ENCODE data around the gene GRIN3B.

The GRIN3B gene

DNA sequence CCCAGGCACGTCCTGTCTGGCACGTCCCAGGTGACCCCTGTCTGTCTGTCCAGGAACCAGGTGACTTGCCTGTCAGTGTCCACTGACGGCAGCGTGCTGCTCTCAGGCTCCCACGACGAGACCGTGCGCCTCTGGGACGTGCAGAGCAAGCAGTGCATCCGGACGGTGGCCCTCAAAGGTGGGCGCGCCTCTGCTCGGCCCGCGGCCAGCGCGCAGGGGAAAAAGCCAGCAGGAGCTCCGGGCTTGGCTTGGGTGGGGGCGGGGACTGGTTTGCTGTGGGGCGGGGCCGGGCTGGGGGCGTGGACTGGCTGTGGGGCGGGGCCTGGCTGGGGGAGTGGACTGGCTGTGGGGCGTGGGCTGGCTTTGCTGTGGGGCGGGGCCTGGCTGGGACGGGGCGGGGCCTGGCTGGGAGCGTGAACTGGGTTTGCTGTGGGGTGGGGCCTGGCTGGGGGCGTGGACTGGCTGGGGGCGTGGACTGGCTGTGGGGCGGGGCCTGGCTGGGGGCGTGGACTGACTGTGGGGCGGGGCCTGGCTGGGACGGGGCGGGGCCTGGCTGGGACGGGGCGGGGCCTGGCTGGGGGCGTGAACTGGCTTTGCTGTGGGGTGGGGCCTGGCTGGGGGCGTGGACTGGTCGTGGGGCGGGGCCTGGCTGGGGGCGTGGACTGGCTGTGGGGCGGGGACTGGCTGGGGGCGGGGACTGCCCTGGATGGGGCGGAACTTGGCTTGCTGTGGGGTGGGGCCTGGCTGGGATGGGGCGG is 8.9 kb upstream of the GRIN3B start:
- DNase-seq = no peak

DNA sequence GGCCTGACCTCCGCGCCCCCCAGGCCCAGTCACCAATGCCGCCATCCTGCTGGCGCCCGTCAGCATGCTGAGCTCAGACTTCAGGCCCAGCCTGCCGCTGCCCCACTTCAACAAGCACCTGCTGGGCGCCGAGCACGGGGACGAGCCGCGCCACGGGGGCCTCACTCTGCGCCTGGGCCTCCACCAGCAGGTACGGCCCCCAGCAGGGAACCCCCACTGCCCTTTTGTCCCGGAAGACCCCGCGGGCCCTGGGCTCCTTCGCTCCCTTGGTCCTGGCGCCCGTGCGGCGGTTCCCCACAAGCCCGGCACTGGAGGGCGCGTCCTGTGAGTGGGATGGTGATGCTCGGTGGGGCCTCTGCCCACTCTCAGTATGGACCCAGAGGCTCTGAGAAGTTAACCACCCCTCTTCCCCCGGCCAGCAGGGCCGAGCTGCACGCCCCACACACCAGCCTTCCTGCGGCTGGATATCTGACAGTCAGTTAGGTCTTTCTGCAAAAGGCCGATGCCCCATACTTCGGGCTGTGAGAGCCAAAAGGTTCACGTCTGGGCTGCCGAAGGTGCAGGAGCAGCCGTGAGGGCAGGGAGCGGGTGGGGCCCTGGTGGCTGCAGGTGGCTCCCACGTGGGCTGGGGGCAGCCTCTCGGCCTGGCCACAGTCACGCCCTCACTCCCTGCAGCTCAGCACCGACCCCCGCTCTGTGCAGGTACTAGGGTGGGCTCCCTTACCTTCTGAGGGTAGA is 8.1 kb upstream of the GRIN3B start:
- DNase-seq = no peak

DNA sequence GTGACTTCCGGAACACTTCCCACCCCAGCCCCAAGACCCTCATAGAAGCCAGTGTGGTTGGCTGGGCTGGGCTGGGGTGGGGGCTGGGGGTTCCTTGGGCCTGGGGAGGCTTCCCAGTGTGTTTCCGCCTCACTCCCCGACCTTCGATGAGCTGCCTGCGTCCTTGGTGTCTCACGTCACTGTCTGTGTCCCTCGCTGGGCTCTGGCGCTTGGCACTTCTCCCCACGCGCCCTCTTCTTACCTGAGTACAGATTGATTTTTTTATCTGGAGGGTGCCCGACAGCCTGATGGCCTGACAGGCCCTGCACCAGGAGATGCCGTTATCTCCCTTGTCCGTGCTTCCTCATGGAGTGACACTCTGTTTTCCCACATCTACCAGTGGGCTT is 7.6 kb upstream of the GRIN3B start:
- no peak for DNase-seq

DNA sequence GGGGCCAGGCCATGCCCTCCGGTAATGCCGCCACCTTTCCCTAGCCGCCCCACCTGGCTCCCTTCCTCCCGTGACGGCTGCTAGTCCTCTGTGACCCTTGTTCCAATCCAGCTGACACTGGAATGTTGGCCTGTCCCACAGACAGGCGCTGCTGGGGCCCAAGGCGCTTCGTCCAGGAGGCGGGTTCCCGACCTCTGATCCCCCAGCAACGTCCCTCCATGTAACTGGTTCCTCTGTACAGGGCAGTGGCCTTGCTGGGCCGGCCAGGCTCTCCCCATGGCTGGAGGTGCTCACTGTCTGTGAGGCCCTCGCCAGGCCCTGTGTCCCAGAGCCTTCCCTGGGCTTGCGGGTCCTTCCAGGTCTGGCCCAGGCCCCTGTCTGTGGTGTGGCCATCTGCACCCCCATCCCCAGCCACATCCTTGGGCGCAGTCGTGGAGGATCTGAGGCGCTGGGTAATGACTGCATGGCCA is 6.8 kb upstream of the GRIN3B start:
- DNase-seq = no peak

DNA sequence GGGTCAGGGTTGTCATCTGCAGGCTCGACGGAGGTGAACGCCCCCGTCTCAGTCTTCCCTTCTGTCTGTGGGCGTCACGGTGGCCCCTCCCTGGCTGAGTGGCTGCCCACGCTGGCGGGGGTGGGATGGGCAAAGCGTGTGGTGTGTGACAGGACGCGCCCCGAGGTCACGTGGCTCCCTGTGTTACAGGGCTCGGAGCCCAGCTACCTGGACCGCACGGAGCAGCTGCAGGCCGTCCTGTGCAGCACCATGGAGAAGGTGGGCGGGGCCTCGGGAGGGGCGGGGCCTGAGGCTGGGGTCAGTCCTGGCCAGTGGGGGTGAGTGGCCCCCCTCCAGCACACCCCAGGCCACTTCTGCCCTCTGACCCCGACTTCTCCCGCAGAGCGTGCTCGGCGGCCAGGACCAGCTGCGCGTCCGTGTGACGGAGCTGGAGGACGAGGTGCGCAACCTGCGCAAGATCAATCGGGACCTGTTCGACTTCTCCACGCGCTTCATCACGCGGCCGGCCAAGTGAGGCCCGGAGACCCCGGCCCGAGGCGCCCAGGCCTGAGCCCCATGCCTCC is 6.3 kb upstream of the GRIN3B start:
- no peak for DNase-seq

DNA sequence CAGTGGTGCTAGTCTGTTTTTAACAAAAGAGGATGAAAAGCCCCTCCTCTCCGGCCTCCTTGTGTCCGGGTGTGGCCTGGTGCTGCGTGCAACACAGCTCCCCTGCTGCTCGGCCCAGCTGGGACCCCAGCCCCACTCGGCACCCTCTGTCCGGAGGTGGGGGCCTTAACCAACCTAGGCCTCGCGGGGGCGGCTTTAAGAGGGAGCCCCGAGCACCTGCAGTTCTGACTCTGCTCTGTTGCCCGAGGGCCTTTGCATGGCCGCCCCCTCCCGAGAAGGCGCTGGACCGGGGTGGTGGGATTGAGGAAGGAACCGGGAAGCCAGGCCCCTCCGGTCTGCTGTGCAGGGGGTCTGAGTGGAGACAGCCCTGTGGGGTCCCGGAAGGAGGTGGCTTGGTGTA is 5.7 kb upstream of the GRIN3B start:
- DNase-seq = no peak

DNA sequence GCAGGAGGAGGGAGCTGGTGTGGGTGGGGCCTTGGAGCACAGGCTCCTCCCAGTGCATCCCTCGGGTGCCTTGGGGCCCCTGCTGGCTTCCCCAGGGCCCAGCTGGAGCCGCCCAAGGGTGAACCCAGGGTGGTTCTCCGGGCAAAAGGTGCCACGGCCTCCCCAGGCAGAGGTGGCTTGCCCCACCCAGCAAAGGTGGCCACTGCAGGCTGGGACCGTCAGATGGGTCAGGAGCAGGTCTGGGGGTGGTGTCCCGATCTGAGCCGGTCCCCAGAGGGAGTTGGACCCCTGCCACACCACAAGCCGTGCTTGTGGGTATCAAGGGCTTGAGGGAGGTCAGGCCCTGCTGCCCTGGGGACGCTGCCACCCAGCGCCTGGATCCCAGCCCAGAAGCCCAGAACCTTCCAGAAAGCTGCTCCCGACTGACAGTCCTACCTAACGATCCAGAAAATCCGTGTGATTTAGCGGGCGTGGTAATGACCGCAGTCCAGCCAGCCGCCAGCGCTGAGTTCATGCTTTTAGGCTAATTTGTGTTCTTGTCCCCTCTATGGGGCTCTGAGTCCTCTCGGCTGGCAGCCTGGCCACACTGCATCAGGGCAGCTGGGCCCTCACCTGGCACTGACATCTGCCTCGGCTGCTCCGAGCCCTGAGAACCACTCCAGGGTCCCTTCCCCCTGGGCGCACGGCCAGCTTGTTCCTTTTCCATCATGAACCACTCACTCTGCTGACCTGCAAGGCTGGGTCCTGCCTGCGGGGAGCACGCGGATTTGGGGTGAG is 5.0 kb upstream of the GRIN3B start:
- peak; percentile 22 for DNase-seq

DNA sequence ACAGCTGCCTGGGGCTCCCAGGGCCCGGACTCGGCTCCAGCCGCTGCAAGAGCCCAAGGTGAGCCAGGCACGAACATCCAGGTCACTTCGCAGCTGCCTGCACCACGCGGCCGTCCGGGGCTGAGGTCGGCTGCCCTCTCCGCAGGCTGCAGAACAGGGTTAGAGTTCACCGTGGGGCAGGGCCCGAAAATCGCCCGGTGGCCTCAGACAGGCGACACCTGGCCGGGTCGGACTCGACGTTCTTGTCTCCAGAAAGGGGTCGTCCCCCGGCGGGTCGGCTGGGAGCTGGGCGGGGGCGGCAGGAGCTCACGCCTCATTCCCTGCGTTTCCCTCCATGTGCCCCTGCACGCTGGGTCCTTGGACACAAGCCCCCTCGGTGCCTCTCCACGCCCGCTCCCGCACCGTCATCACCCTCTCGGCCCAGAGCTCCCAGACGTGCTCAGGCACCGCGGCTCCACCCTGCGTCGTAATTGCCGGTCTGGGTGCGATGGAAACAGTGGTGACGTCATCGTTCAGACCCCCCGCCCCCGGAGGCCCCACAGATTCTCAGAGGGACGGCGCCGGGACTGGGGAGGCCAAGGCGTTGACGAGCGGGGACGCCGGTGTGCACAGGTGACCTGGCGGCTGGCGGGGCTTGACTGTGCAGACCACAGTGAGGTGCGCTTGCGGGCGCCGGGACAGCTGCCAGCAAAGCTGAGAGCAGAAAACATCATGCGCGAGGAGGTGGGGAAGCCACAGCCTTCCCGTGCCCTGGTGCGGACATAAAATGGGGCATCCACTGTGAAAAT is 4.0 kb upstream of the GRIN3B start:
- DNase-seq = peak; percentile 51

DNA sequence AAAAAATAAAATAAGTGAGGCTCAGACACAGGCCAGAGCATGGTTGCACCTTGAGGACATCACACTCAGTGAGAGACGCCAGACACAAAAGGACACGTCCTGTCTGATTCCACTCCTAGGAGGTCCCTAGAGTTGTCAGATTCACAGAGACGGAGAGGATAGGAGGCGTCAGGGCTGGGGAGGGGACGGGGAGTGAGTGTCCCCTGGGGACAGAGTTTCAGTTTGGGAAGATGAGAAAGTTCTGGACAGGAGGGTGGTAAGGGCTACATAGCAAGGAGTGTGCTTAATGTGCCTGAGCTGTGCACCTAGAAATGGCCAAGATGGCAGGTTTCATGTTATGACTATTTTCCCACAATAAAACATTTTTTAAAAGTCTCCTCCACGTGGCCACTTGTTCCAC is 2.2 kb upstream of the GRIN3B start:
- no peak for DNase-seq

DNA sequence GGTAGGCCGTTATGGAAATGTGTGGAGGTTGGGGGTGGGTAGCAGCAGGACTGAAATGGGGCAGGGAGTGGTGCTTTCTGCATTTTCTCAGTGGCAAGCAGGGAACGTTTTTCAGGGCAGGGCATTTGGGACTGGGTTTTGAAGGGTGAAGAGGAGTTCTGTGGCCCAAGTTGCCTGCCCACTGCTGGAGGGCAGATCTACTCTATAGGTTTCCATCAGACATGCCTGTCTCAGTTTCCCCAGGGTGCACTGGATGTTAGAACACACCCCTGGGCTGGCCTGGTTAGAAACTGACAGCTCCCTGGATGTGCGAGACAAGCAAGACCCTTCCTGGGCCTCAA is 870 bp upstream of the GRIN3B start:
- DNase-seq = no peak

DNA sequence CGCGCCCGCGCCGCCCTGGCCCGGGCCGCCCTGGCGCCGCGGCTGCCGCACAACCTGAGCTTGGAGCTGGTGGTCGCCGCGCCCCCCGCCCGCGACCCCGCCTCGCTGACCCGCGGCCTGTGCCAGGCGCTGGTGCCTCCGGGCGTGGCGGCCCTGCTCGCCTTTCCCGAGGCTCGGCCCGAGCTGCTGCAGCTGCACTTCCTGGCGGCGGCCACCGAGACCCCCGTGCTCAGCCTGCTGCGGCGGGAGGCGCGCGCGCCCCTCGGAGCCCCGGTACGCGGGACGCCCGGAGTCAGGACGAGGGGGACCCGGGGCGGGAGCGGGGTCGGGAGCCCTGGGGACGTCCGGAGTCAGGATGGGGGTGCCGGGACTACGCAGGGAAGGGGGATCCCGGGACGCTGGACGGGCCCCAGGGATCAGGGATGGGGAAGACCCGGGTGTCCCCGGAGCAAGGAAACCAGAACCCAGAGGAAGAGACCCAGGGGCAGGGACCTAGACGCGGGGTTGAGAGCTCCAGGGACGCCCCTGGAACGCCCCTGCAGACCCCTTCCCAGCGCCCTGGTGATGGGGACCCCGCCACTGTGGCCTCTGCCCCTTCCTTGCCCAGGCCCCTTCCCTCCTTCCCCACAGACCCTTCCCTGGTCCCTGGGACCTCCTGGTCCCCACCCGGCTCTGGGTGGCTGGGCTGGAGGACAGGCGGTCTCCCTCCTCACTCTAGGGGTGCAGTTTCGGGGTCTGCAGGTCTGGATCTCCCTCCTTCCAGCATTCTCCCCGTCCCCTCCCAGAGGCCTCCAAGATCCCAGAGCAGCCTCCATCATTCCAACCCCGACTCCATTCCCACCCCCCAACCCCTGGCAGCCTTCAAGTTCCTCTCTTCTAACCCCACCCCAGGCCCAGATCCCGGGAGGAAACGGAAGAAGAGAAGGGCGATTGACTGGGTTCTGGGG is 645 bp downstream of the GRIN3B start:
- DNase-seq = no peak

DNA sequence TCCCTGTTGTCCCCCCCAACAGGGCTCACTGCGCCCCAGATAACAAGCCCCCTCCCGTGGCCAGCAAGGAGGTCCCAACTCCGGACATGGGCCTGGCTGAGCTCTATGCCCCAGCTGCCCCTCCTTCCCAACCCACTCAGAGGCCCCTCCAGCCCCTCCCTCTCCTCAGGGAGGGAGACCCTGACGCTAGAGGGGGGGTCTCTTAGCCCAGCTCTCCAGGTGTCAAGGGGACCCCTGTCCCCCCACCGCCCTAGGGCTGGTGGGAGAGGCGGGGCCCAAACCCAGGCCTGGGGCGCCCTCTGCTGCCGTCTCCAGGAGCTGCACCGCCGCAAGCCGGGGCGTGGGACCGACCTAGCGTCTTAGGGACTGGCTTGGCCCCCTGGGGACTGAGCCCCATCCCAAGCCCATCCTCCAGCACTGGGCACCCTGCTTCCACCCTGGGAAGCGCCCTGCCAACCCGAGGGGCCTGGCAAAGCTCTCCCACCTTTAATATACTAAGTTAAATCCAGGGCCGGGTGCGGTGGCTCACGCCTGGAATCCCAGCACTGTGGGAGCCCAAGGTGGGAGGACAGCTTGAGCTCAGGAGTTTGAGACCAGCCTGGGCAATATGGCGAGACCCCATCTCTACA is 1.4 kb downstream of the GRIN3B start:
- DNase-seq = no peak

DNA sequence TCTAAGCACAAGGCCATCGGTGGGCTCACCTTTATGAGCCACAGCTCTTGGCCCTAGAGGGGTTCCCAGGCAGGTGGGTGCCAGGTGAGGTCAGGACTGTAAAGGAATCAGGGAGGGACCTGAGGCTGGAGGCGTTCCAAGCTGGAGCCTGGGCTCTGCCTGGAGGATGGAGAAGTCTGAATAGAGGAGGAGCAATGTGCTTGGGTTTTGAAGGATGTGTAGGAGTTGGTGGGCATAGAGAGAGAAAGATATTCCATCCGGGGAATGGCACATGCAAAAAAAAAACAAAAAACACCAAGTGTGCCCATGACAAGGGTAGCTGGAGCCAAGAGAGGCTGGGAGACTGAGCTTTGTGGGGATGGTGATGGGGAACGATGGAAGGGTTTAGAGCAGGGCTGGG is 2.4 kb downstream of the GRIN3B start:
- DNase-seq = no peak

DNA sequence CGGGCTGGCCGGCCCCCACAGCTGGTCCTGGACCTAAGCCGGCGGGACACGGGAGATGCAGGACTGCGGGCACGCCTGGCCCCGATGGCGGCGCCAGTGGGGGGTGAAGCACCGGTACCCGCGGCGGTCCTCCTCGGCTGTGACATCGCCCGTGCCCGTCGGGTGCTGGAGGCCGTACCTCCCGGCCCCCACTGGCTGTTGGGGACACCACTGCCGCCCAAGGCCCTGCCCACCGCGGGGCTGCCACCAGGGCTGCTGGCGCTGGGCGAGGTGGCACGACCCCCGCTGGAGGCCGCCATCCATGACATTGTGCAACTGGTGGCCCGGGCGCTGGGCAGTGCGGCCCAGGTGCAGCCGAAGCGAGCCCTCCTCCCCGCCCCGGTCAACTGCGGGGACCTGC is 3.1 kb downstream of the GRIN3B start:
- DNase-seq = no peak

DNA sequence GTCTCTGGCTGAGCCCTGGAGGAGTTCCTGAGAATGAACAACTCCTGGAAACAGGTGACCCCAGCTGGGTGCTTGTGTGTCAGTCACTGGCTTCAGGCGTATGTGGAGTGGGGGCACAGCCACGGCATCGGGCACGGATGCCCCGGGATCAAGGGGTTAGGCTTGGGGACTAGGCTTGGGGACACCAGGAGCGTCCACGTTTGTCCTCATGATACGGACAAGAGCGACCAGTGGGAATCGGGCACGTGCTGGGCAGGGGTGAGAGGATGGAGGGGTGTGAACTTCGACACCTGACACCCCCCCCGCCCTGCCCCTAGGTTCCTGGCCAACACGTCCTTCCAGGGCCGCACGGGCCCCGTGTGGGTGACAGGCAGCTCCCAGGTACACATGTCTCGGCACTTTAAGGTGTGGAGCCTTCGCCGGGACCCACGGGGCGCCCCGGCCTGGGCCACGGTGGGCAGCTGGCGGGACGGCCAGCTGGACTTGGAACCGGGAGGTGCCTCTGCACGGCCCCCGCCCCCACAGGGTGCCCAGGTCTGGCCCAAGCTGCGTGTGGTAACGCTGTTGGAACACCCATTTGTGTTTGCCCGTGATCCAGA is 4.1 kb downstream of the GRIN3B start:
- no peak for DNase-seq

DNA sequence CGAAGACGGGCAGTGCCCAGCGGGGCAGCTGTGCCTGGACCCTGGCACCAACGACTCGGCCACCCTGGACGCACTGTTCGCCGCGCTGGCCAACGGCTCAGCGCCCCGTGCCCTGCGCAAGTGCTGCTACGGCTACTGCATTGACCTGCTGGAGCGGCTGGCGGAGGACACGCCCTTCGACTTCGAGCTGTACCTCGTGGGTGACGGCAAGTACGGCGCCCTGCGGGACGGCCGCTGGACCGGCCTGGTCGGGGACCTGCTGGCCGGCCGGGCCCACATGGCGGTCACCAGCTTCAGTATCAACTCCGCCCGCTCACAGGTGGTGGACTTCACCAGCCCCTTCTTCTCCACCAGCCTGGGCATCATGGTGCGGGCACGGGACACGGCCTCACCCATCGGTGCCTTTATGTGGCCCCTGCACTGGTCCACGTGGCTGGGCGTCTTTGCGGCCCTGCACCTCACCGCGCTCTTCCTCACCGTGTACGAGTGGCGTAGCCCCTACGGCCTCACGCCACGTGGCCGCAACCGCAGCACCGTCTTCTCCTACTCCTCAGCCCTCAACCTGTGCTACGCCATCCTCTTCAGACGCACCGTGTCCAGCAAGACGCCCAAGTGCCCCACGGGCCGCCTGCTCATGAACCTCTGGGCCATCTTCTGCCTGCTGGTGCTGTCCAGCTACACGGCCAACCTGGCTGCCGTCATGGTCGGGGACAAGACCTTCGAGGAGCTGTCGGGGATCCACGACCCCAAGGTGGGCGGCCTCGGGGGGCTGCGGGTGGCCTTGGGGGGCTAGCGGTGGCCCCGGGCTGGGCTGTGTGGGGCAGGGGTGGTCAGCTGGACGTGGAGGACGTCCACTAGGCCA is 4.8 kb downstream of the GRIN3B start:
- no peak for DNase-seq

DNA sequence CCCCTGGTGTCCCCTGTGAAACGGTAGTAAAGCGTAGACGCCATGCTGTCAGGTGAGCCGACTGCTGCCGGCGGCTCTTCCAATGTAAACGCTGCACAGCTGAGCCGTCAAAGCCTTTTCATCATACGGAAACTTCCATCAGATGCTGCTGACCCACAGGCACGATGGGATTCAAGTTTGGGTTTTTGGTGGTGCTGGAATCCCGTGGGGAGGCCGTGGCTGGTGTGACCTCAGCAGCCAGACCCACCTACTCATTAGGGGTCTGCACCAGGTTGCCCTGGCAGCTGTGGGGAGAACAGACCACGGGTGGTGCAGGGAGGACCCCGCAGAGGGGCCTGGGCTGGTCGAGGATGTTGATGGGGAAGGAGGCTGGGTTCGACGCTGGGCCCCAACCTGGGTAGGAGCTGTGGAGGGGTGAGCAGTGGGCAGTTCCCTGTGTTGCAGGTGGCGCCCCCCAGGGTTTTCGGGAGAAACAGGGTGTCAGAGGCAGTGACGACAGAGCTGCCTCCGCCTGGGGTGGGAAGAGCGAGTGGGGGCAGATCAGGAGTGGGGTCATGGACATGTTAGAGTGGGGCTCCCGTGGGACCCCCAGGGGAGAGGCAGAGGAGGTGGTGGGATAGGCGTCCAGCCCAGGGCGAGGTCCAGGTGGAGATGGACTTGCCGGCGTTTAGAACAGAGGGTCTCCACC is 6.6 kb downstream of the GRIN3B start:
- DNase-seq = no peak

DNA sequence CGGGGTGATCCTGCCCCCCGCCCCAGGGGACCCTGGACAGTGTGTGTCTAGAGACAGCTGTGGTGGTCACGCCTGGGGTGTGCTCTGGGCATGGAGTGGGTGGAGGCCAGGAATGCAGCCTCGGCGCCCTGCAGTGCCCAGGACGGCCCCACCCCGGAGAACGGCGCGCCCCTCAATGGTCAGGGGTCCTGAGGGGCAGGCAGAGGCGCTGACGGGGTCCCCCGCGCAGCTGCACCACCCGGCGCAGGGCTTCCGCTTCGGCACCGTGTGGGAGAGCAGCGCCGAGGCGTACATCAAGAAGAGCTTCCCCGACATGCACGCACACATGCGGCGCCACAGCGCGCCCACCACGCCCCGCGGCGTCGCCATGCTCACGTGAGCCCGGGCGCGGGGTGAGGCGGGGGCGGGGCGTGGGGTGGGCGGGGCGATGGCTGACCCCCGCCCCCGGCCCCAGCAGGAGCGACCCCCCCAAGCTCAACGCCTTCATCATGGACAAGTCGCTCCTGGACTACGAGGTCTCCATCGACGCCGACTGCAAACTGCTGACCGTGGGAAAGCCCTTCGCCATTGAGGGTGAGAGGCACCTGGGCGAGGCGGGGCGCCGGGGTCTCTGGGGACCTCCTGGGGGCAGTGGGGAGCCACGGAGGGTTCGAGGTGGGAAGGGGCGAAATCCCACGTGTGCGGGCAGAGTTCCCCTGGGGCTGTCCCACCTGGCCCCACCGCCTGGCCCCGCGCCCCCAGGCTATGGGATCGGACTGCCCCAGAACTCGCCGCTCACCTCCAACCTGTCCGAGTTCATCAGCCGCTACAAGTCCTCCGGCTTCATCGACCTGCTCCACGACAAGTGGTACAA is 7.4 kb downstream of the GRIN3B start:
- no peak for DNase-seq

Data from NCI-H2171 (cell line).